CD4-positive, alpha-beta T cell treated with Interleukin-12 subunit alpha and Interleukin-12 subunit beta, for 1 hour (primary cell): ENCODE results near the gene MEGF11.

Experiments
- DNase-seq: peaks from one replicate; pipeline ENCODE4 v3.0.0-alpha.2; 2020

The MEGF11 gene

GRCh38 chr15:66108483-66109265 lies 144.9 kb downstream of the MEGF11 start:
- no peak for DNase-seq

- DNase-seq: no peak
These were observed 146.5 kb downstream of the MEGF11 start for GRCh38 chr15:66107070-66107469.

GRCh38 chr15:66105286-66106265 lies 148.0 kb downstream of the MEGF11 start:
- no peak for DNase-seq

GRCh38 chr15:66103293-66103590 lies 150.3 kb downstream of the MEGF11 start:
- DNase-seq: no peak

- no peak for DNase-seq
These were observed 150.8 kb downstream of the MEGF11 start for GRCh38 chr15:66102563-66103292.

- no peak for DNase-seq
These were observed 151.7 kb downstream of the MEGF11 start for GRCh38 chr15:66101715-66102395.

- DNase-seq: no peak
These were observed 152.8 kb downstream of the MEGF11 start for GRCh38 chr15:66100761-66101160.

GRCh38 chr15:66099950-66100671 lies 153.4 kb downstream of the MEGF11 start:
- DNase-seq: no peak

- DNase-seq: no peak
These were observed 155.6 kb downstream of the MEGF11 start for GRCh38 chr15:66098022-66098363.

- no peak for DNase-seq
These were observed 156.2 kb downstream of the MEGF11 start for GRCh38 chr15:66097151-66098021.

GRCh38 chr15:66096688-66097058 lies 156.9 kb downstream of the MEGF11 start:
- DNase-seq: no peak

- no peak for DNase-seq
These were observed 157.5 kb downstream of the MEGF11 start for GRCh38 chr15:66095871-66096687.

- no peak for DNase-seq
These were observed 159.2 kb downstream of the MEGF11 start for GRCh38 chr15:66094331-66094730.

- DNase-seq: no peak
These were observed 161.2 kb downstream of the MEGF11 start for GRCh38 chr15:66092053-66093016.

GRCh38 chr15:66089509-66089908 lies 164.0 kb downstream of the MEGF11 start:
- DNase-seq: no peak

- no peak for DNase-seq
These were observed 164.5 kb downstream of the MEGF11 start for GRCh38 chr15:66089049-66089448.

GRCh38 chr15:66085128-66085527 lies 168.4 kb downstream of the MEGF11 start:
- no peak for DNase-seq

GRCh38 chr15:66084704-66085103 lies 168.8 kb downstream of the MEGF11 start:
- no peak for DNase-seq
